Upper lobe of right lung (tissue), 1 donor: ENCODE data around the gene HAPSTR1. TPM values are rescaled to one million over a fixed set of nuclear protein-coding genes. Genes with fewer than 3 reads are reported as not detected.

Source experiments
- ATAC-seq: fragments of 200-7000 bp; cut with Tn5 transposase; one replicate; pipeline ENCODE4 v1.9.1; 2020; ENCODE audit warnings: mild to moderate bottlenecking, moderate library complexity
- DNase-seq: peaks from one replicate; pipeline ENCODE4 v3.0.0-alpha.2; 2020
- H3K27ac ChIP-seq: fragments of 200-600 bp; one replicate; pipeline ENCODE4 v1.8.0; 2022
- H3K27me3 ChIP-seq: fragments of 200-600 bp; one replicate; pipeline ENCODE4 v1.8.0; 2022; ENCODE audit warnings: mild to moderate bottlenecking
- H3K36me3 ChIP-seq: fragments of 200-600 bp; one replicate; pipeline ENCODE4 v1.8.0; 2022
- H3K4me1 ChIP-seq: fragments of 200-600 bp; one replicate; pipeline ENCODE4 v1.8.0; 2022
- H3K4me3 ChIP-seq: fragments of 200-600 bp; one replicate; pipeline ENCODE4 v1.8.0; 2022; ENCODE audit warnings: mild to moderate bottlenecking
- H3K9me3 ChIP-seq: fragments of 200-600 bp; one replicate; pipeline ENCODE4 v1.8.0; 2022
- intact Hi-C: fragments of 100-400 bp; cut with DNase I; formaldehyde crosslinking; loops from one replicate; pipeline ENCODE4 v1.11.0; 2022
- total RNA-seq: library from RNA; stranded (reverse); fragmentation: NEBNext Ultra II Directional; extraction: Animal tissue kit (Norgen Biotek cat#: 25700); gene quantifications from one replicate; pipeline ENCODE4 v1.2.1, GENCODE V29; 2021
- TF ChIP-seq, protein P1 (sequence below): fragments of 200-600 bp; IDR thresholded peaks from one replicate; pipeline ENCODE4 v1.8.0; 2022; ENCODE audit warnings: antibody characterized with exemption
- donor health status: DM: no; HTN: yes; CAD: no; lungs with severe emphysema.

HAPSTR1 gene
- total RNA-seq, 1 donor from 2014 or later: 49.7 TPM

DNA sequence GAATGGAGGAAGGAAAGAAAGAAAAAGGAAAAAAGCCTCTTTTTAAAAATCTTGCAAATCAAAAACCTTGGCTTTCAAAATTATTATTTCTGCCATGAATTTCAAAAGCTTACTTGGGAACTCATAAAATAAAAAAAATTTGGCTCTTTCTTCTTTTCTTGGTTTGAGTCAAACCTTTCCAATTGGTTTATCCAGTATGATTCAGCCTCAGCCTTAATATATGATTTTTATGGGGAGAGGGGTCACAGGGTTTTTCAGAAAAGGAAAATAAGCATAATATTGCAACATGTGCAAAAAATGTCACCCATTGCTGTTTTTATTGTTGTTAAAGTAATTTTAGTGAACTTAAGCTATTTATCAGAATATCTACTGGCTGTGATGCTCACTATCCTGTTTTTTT is 31.2 kb upstream of the HAPSTR1 start:
- Histone ChIP-seq H3K4me1 (peaks cover 10% of the 10 kb centered on the region), H3K36me3 (no peaks in the 10 kb centered on the region), H3K4me3 (no peak overlapping the region), H3K27ac (no peak overlapping the region), H3K27me3 (no peaks in the 10 kb centered on the region), H3K9me3 (no peaks in the 10 kb centered on the region)
- intact Hi-C loops: no loop called here
- TF ChIP-seq, protein P1, sequence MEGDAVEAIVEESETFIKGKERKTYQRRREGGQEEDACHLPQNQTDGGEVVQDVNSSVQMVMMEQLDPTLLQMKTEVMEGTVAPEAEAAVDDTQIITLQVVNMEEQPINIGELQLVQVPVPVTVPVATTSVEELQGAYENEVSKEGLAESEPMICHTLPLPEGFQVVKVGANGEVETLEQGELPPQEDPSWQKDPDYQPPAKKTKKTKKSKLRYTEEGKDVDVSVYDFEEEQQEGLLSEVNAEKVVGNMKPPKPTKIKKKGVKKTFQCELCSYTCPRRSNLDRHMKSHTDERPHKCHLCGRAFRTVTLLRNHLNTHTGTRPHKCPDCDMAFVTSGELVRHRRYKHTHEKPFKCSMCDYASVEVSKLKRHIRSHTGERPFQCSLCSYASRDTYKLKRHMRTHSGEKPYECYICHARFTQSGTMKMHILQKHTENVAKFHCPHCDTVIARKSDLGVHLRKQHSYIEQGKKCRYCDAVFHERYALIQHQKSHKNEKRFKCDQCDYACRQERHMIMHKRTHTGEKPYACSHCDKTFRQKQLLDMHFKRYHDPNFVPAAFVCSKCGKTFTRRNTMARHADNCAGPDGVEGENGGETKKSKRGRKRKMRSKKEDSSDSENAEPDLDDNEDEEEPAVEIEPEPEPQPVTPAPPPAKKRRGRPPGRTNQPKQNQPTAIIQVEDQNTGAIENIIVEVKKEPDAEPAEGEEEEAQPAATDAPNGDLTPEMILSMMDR: no peak
- no peak for DNase-seq
- ATAC-seq: no peak

DNA sequence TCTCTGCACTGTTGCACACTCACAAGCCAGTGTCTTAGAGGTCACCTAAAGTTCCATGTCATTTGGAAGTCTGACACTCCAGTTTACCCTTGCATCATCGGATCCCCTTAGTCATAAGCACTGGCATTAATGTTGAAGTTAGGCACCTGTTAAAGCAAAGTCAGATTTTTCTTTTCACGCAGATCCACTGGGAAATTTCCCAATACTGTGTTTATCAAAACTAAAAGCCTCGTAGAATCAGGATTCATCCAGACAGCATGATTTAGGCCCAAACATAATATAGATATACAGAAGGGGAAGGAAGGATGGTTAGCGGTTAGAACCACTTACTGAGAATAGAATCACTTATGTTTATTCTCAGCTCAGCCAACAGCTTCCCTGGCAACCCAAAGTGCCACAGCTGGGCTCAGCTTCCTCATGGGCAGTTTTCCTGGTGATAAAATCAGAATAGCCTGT is 30.1 kb upstream of the HAPSTR1 start:
- H3K27me3 ChIP-seq: no peaks in the 10 kb centered on the region
- TF ChIP-seq, protein P1: no peak
- no peak for DNase-seq
- H3K4me3 ChIP-seq: no peak overlapping the region
- peaks cover 10% of the 10 kb centered on the region for H3K4me1 ChIP-seq
- H3K36me3 ChIP-seq: no peaks in the 10 kb centered on the region
- intact Hi-C loops: no loop called here
- H3K27ac ChIP-seq: no peak overlapping the region
- H3K9me3 ChIP-seq: no peaks in the 10 kb centered on the region
- ATAC-seq: peak; percentile 63

DNA sequence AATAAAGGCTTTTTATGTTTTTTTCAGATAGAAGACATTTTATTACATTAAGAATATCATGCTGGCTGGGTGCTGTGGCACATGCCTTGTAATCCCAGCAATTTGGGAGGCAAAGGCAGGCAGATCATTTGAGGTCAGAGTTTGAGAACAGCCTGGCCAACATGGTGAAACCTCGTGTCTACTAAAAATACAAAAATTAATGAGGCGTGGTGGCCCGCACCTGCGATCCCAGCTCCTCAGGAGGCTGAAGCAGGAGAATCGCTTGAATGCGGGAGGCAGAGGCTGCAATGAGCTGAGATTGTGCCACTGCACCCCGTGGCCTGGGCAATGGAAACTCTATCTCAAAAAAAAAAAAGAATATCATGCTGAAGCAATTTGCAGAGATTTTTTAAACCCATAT is 29.1 kb upstream of the HAPSTR1 start:
- Histone ChIP-seq H3K4me1 (peaks cover 10% of the 10 kb centered on the region), H3K27me3 (no peaks in the 10 kb centered on the region), H3K4me3 (no peak overlapping the region), H3K36me3 (no peaks in the 10 kb centered on the region), H3K9me3 (no peaks in the 10 kb centered on the region), H3K27ac (no peak overlapping the region)
- DNase-seq (no peak), ATAC-seq (no peak)
- TF ChIP-seq, protein P1: no peak
- intact Hi-C loops: no loop called here

DNA sequence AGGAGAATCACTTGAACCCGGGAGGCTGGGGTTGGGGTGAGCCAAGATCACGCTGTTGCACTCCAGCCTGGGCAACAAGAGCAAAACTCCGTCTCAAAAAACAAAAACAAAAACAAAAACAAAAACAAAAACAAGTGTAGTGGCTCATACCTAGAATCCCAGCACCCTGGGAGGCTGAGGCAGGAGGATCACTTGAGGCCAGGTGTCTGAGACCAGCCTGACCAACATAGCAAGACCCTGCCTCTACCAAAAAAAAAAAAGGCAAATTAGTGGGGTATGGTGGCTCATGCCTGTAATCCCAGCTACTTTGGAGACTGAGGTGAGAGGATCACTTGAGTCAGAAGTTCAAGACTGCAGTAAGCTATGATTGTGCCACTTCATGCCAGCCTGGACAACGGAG is 26.4 kb upstream of the HAPSTR1 start:
- ATAC-seq (no peak), DNase-seq (no peak)
- intact Hi-C loops: no loop called here
- Histone ChIP-seq H3K27me3 (no peaks in the 10 kb centered on the region), H3K27ac (no peak overlapping the region), H3K9me3 (no peaks in the 10 kb centered on the region), H3K36me3 (no peaks in the 10 kb centered on the region), H3K4me3 (no peak overlapping the region), H3K4me1 (peaks cover 10% of the 10 kb centered on the region)
- TF ChIP-seq, protein P1: no peak

DNA sequence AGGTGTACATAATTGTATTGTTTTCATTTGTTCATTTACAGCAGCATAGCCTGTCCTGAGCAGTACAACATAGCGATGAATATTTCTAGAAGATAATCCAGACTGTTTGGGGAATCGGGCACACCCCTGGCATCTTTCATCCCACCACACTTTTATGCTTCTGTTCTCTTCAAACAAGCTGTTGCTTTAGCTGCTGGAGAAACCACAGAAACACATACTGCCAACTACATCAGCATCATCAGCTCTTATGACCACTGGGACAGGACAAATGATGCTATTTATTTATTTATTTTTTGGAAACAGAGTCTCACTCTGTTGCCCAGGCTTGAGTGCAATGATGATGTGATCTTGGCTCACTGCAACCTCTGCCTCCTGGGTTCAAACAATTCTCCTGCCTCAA is 22.6 kb upstream of the HAPSTR1 start:
- intact Hi-C loops: no loop called here
- DNase-seq (no peak), ATAC-seq (no peak)
- TF ChIP-seq, protein P1: no peak
- no peaks in the 10 kb centered on the region for H3K4me1 ChIP-seq
- no peaks in the 10 kb centered on the region for H3K9me3 ChIP-seq
- no peaks in the 10 kb centered on the region for H3K36me3 ChIP-seq
- H3K4me3 ChIP-seq: no peak overlapping the region
- H3K27ac ChIP-seq: no peak overlapping the region
- no peaks in the 10 kb centered on the region for H3K27me3 ChIP-seq

DNA sequence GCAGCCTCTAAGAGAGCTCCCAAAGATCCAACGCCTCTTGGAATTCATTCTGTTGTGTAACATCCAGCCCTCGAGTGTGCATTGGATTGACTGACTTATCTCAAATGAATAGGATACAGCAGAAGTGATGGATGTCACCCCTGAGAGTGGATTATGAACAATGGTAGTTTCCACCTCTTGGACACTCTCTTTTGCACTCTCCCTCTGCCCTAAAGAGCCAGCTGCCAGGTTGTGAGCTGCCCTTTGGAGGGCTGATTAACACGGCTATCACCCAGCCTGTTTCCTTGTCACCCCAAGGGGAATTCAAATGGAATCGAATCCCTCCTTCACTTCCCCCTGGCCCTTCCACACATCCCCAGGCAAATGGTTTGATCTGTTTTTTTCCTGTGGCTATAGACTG is 21.2 kb upstream of the HAPSTR1 start:
- DNase-seq (no peak), ATAC-seq (no peak)
- no peak overlapping the region for H3K27ac ChIP-seq
- intact Hi-C loops: no loop called here
- no peaks in the 10 kb centered on the region for H3K27me3 ChIP-seq
- H3K4me1 ChIP-seq: no peaks in the 10 kb centered on the region
- no peak overlapping the region for H3K4me3 ChIP-seq
- no peaks in the 10 kb centered on the region for H3K36me3 ChIP-seq
- no peaks in the 10 kb centered on the region for H3K9me3 ChIP-seq
- TF ChIP-seq, protein P1: no peak
